PC-3 (cell line): ENCODE data around the gene NPTX2. TPM values are rescaled to one million over a fixed set of nuclear protein-coding genes. Genes with fewer than 3 reads are reported as not detected.
"Not testable (repeated sequence)": the region's sequence is repeated elsewhere in the genome, so short reads cannot be mapped to it uniquely, and the experiment has no call there.

ENCODE experiments used
- ATAC-seq: fragments of 200-7000 bp; cut with Tn5 transposase; 2 replicates; pipeline ENCODE4 v1.9.1; 2020; ENCODE audit warnings: mild to moderate bottlenecking, moderate library complexity
- BruUV-seq: library from RNA; stranded (reverse); fragments of 400-500 nt; replicated peaks from 2 replicates; lab custom pipeline; 2021; lab: Mats Ljungman, UMichigan
- CTCF ChIA-PET: fragments of 300-600 bp; sonication (Branson Sonifier 250); formaldehyde crosslinking; loops from one replicate; lab custom pipeline; 2022; ENCODE audit warnings: antibody characterized with exemption; lab: Charles Lee
- POLR2A ChIA-PET: fragments of 300-600 bp; sonication (Branson Sonifier 250); formaldehyde crosslinking; loops from one replicate; lab custom pipeline; 2022; ENCODE audit warnings: antibody characterized with exemption; ENCODE audit not compliant: unreplicated experiment; lab: Charles Lee
- DNase-seq: peaks from one replicate; pipeline ENCODE4 v3.0.0-alpha.2; 2015
- H2AFZ ChIP-seq: fragments of 300-600 bp; sonication (generic); 2 replicates; pipeline ENCODE4 v1.6.0; 2016; ENCODE audit warnings: antibody characterized with exemption, low read length
- H3F3A ChIP-seq: fragments of 300-600 bp; sonication (generic); one replicate; pipeline ENCODE4 v1.6.0; 2017; ENCODE audit warnings: antibody characterized with exemption, low read length, control low read depth, mild to moderate bottlenecking; ENCODE audit not compliant: unreplicated experiment
- H3K27ac ChIP-seq: fragments of 300-600 bp; sonication (generic); 2 replicates; pipeline ENCODE4 v1.5.1; 2016; ENCODE audit warnings: mild to moderate bottlenecking, low read length
- H3K27me3 ChIP-seq: fragments of 300-600 bp; sonication (generic); 2 replicates; pipeline ENCODE4 v1.6.1; 2016; ENCODE audit warnings: low read length, mixed read lengths
- H3K36me3 ChIP-seq: fragments of 300-600 bp; sonication (generic); 2 replicates; pipeline ENCODE4 v1.6.1; 2016; ENCODE audit warnings: low read depth, mixed run types, low read length, mixed read lengths
- H3K4me1 ChIP-seq: fragments of 300-600 bp; sonication (generic); 2 replicates; pipeline ENCODE4 v1.5.1; 2016; ENCODE audit warnings: low read length; ENCODE audit not compliant: insufficient read depth
- H3K4me2 ChIP-seq: fragments of 300-600 bp; sonication (generic); 2 replicates; pipeline ENCODE4 v1.6.0; 2016; ENCODE audit warnings: low read length
- H3K4me3 ChIP-seq: fragments of 300-600 bp; sonication (generic); 2 replicates; pipeline ENCODE4 v1.5.1; 2016; ENCODE audit warnings: mild to moderate bottlenecking, low read length, mixed read lengths
- H3K79me2 ChIP-seq: fragments of 300-600 bp; sonication (generic); 2 replicates; pipeline ENCODE4 v1.6.1; 2017; ENCODE audit warnings: low read length, mixed read lengths
- H3K9ac ChIP-seq: fragments of 300-600 bp; sonication (generic); 2 replicates; pipeline ENCODE4 v1.6.0; 2016; ENCODE audit warnings: mild to moderate bottlenecking, low read length
- H3K9me2 ChIP-seq: fragments of 300-600 bp; sonication (generic); replicated peaks from 2 replicates; pipeline ENCODE4 v1.6.1; 2016; ENCODE audit warnings: mixed run types, low read length, mixed read lengths
- H3K9me3 ChIP-seq: fragments of 300-600 bp; sonication (generic); 2 replicates; pipeline ENCODE4 v1.6.1; 2016; ENCODE audit warnings: low read length, mixed read lengths
- H4K20me1 ChIP-seq: fragments of 300-600 bp; sonication (generic); 2 replicates; pipeline ENCODE4 v1.6.1; 2016; ENCODE audit warnings: low read length, mixed read lengths
- EZH2 ChIP-seq: fragments of 300-600 bp; sonication (generic); IDR thresholded peaks from one replicate; pipeline ENCODE4 v1.6.1; 2017; ENCODE audit warnings: antibody characterized with exemption, mild to moderate bottlenecking, low read length; ENCODE audit not compliant: unreplicated experiment
- EZH2phosphoT487 ChIP-seq: fragments of 300-600 bp; sonication (generic); IDR thresholded peaks from 2 replicates; pipeline ENCODE4 v1.6.1; 2018; ENCODE audit warnings: mild to moderate bottlenecking, antibody characterized with exemption, low read length, borderline replicate concordance
- intact Hi-C: fragments of 100-400 bp; cut with micrococcal nuclease; formaldehyde crosslinking; loops from 2 replicates; pipeline ENCODE4 v1.9.0; 2023
- total RNA-seq: library from RNA; depleted of rRNA; stranded (reverse); fragments of >200 nt; gene quantifications from 2 replicates; pipeline ENCODE4 v1.2.3, GENCODE V29; 2014
- TF ChIP-seq, protein P1 (sequence below): fragments of 300-600 bp; sonication (generic); conservative IDR thresholded peaks from 2 replicates; pipeline ENCODE4 v1.5.1; 2017; ENCODE audit warnings: antibody characterized with exemption, low read depth, mild to moderate bottlenecking, low read length

NPTX2 gene
- total RNA-seq, 1 experiment from 2014 or later: not detected

GRCh38 chr7:98571986-98572385, 45.1 kb upstream of the NPTX2 start:
- CTCF ChIA-PET: no interaction called here
- H3K9ac ChIP-seq: no peak overlapping the region
- H4K20me1 ChIP-seq: no peaks in the 10 kb centered on the region
- no TSS peak for BruUV-seq
- H3K9me3 ChIP-seq: no peaks in the 10 kb centered on the region
- no peaks in the 10 kb centered on the region for H3F3A ChIP-seq
- TF ChIP-seq EZH2 (no peak), EZH2phosphoT487 (no peak)
- TF ChIP-seq, protein P1, sequence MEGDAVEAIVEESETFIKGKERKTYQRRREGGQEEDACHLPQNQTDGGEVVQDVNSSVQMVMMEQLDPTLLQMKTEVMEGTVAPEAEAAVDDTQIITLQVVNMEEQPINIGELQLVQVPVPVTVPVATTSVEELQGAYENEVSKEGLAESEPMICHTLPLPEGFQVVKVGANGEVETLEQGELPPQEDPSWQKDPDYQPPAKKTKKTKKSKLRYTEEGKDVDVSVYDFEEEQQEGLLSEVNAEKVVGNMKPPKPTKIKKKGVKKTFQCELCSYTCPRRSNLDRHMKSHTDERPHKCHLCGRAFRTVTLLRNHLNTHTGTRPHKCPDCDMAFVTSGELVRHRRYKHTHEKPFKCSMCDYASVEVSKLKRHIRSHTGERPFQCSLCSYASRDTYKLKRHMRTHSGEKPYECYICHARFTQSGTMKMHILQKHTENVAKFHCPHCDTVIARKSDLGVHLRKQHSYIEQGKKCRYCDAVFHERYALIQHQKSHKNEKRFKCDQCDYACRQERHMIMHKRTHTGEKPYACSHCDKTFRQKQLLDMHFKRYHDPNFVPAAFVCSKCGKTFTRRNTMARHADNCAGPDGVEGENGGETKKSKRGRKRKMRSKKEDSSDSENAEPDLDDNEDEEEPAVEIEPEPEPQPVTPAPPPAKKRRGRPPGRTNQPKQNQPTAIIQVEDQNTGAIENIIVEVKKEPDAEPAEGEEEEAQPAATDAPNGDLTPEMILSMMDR: no peak
- POLR2A ChIA-PET: no interaction called here
- no peaks in the 10 kb centered on the region for H3K36me3 ChIP-seq
- no peak overlapping the region for H3K4me2 ChIP-seq
- no peaks in the 10 kb centered on the region for H3K79me2 ChIP-seq
- no peaks in the 10 kb centered on the region for H3K9me2 ChIP-seq
- no peak overlapping the region for H3K27ac ChIP-seq
- DNase-seq (no peak), ATAC-seq (no peak)
- H3K27me3 ChIP-seq: peaks cover 11% of the 10 kb centered on the region
- H3K4me3 ChIP-seq: no peak overlapping the region
- H3K4me1 ChIP-seq: peaks cover 9% of the 10 kb centered on the region; the same call in 1 of the 2 replicates
- intact Hi-C loops: no loop called here
- H2AFZ ChIP-seq: no peak overlapping the region

GRCh38 chr7:98572716-98573115, 44.4 kb upstream of the NPTX2 start:
- H3K27ac ChIP-seq, CTCF ChIA-PET, H3K4me1 ChIP-seq, H3K9me3 ChIP-seq, H3F3A ChIP-seq, H3K9me2 ChIP-seq, H3K36me3 ChIP-seq, DNase-seq, H3K79me2 ChIP-seq, intact Hi-C loops, H4K20me1 ChIP-seq, H3K4me2 ChIP-seq, ATAC-seq, H3K4me3 ChIP-seq, POLR2A ChIA-PET, H3K9ac ChIP-seq, H2AFZ ChIP-seq, BruUV-seq: not testable (repeated sequence)
- peaks cover 12% of the 10 kb centered on the region; the same call in 1 of the 2 replicates for H3K27me3 ChIP-seq

GRCh38 chr7:98573816-98574215, 43.3 kb upstream of the NPTX2 start:
- no peak overlapping the region for H3K27ac ChIP-seq
- H3K4me3 ChIP-seq: no peak overlapping the region
- no peaks in the 10 kb centered on the region for H3K36me3 ChIP-seq
- H3K4me2 ChIP-seq: no peak overlapping the region
- BruUV-seq: no TSS peak
- ChIA-PET CTCF (no interaction called here), POLR2A (no interaction called here)
- no peaks in the 10 kb centered on the region for H3K79me2 ChIP-seq
- H3K4me1 ChIP-seq: peaks cover 9% of the 10 kb centered on the region; the same call in 1 of the 2 replicates
- TF ChIP-seq EZH2phosphoT487 (no peak), EZH2 (no peak)
- TF ChIP-seq, protein P1: no peak
- H3K9me2 ChIP-seq: no peaks in the 10 kb centered on the region
- ATAC-seq (no peak), DNase-seq (no peak)
- no peak overlapping the region for H2AFZ ChIP-seq
- H3K9ac ChIP-seq: no peak overlapping the region
- no peaks in the 10 kb centered on the region for H3K9me3 ChIP-seq
- intact Hi-C loops: no loop called here
- H3F3A ChIP-seq: no peaks in the 10 kb centered on the region
- peaks cover 14% of the 10 kb centered on the region; the same call in 1 of the 2 replicates for H3K27me3 ChIP-seq
- H4K20me1 ChIP-seq: no peaks in the 10 kb centered on the region
